Liver (tissue), 9 donors: ENCODE measurements around the gene TSPEAR. TPM values are rescaled to one million over a fixed set of nuclear protein-coding genes. Genes with fewer than 3 reads are reported as not detected.

ENCODE experiments used
- DNase-seq: peaks from one replicate; pipeline ENCODE4 v3.0.0-alpha.2; 2017; ENCODE audit warnings: low spot score
- H3K27ac ChIP-seq, 2 donors: one replicate each; pipeline ENCODE4 v1.7.0; 2013; ENCODE audit warnings: inconsistent platforms in 2 of 2, low read length in 2 of 2, control low read depth in 1 of 2, low read depth in 1 of 2, mild to moderate bottlenecking in 1 of 2
- H3K27me3 ChIP-seq, 4 donors: one replicate each; pipeline versions ENCODE4 v1.6.1 to v1.7.0; 2013; ENCODE audit warnings: low read length in 3 of 4, inconsistent platforms in 1 of 4, mild to moderate bottlenecking in 1 of 4, moderate library complexity in 1 of 4; ENCODE audit not compliant: control insufficient read depth in 4 of 4, insufficient read depth in 4 of 4
- H3K36me3 ChIP-seq, 4 donors: one replicate each; pipeline versions ENCODE4 v1.6.1 to v1.7.0; 2013; ENCODE audit warnings: low read length in 3 of 4, mild to moderate bottlenecking in 3 of 4, low read depth in 1 of 4, moderate library complexity in 1 of 4; ENCODE audit not compliant: control insufficient read depth in 4 of 4, insufficient read depth in 3 of 4
- H3K4me1 ChIP-seq, 4 donors: one replicate each; pipeline versions ENCODE4 v1.6.1 to v1.7.0; 2013; ENCODE audit warnings: low read length in 3 of 4, mild to moderate bottlenecking in 3 of 4, moderate library complexity in 1 of 4; ENCODE audit not compliant: control insufficient read depth in 4 of 4, insufficient read depth in 4 of 4
- H3K4me3 ChIP-seq, 3 donors: one replicate each; pipeline versions ENCODE4 v1.6.1 to v1.7.0; 2013; ENCODE audit warnings: low read length in 3 of 3, control low read depth in 1 of 3, low read depth in 1 of 3, mild to moderate bottlenecking in 1 of 3
- H3K9ac ChIP-seq, 2 donors: one replicate each; pipeline ENCODE4 v1.7.0; 2013; ENCODE audit warnings: low read length in 2 of 2, mild to moderate bottlenecking in 2 of 2, moderate library complexity in 2 of 2, control low read depth in 1 of 2, low read depth in 1 of 2
- H3K9me3 ChIP-seq, 4 donors: one replicate each; pipeline versions ENCODE4 v1.6.1 to v1.7.0; 2013; ENCODE audit warnings: low read length in 3 of 4; ENCODE audit not compliant: control insufficient read depth in 4 of 4
- EGR1 ChIP-seq, 2 donors: IDR thresholded peaks; 2 replicates each; pipeline ENCODE4 v1.6.1; 2016 to 2018; ENCODE audit warnings: antibody characterized with exemption in 2 of 2, low read depth in 2 of 2
- FOXA1 ChIP-seq: IDR thresholded peaks from 2 replicates; pipeline ENCODE4 v1.6.1; 2016; ENCODE audit warnings: antibody characterized with exemption
- FOXA2 ChIP-seq: IDR thresholded peaks from 2 replicates; pipeline ENCODE4 v1.6.1; 2016; ENCODE audit warnings: antibody characterized with exemption
- GABPA ChIP-seq, 2 donors: IDR thresholded peaks in 1 of 2; conservative IDR thresholded peaks in 1 of 2; 2 replicates each; pipeline ENCODE4 v1.6.1; 2016; ENCODE audit warnings: antibody characterized with exemption in 2 of 2, mild to moderate bottlenecking in 1 of 2, moderate library complexity in 1 of 2
- HNF4A ChIP-seq, 2 donors: conservative IDR thresholded peaks; 2 replicates each; pipeline ENCODE4 v1.6.1; 2016; ENCODE audit warnings: antibody characterized with exemption in 2 of 2, mild to moderate bottlenecking in 2 of 2
- HNF4G ChIP-seq: IDR thresholded peaks from 2 replicates; pipeline ENCODE4 v1.6.1; 2016; ENCODE audit warnings: antibody characterized with exemption
- JUND ChIP-seq, 2 donors: IDR thresholded peaks; 2 replicates each; pipeline ENCODE4 v1.6.1; 2016; ENCODE audit warnings: antibody characterized with exemption in 2 of 2
- NR2F2 ChIP-seq: IDR thresholded peaks from 2 replicates; pipeline ENCODE4 v1.6.1; 2016; ENCODE audit warnings: antibody characterized with exemption
- RAD21 ChIP-seq, 2 donors: IDR thresholded peaks; 2 replicates each; pipeline ENCODE4 v1.6.1; 2016; ENCODE audit warnings: antibody characterized with exemption in 2 of 2, mild to moderate bottlenecking in 2 of 2
- REST ChIP-seq: IDR thresholded peaks from 2 replicates; pipeline ENCODE4 v1.6.1; 2016; ENCODE audit warnings: antibody characterized with exemption, mild to moderate bottlenecking
- RXRA ChIP-seq, 2 donors: IDR thresholded peaks; 2 replicates each; pipeline ENCODE4 v1.6.1; 2017 to 2018; ENCODE audit warnings: antibody characterized with exemption in 2 of 2, mild to moderate bottlenecking in 1 of 2
- SP1 ChIP-seq: IDR thresholded peaks from 2 replicates; pipeline ENCODE4 v1.6.1; 2018; ENCODE audit warnings: antibody characterized with exemption, mild to moderate bottlenecking
- TAF1 ChIP-seq: conservative IDR thresholded peaks from 2 replicates; pipeline ENCODE4 v1.6.1; 2016; ENCODE audit warnings: antibody characterized with exemption, mild to moderate bottlenecking
- YY1 ChIP-seq: IDR thresholded peaks from 2 replicates; pipeline ENCODE4 v1.6.1; 2016; ENCODE audit warnings: antibody characterized with exemption, mild to moderate bottlenecking
- WGBS: extraction: QIAGEN DNeasy Blood & Tissue Kit; methylation state at CpG from one replicate; pipeline ENCODE4 v1.1.7; 2013; 5-methylcytosine and 5-hydroxymethylcytosine counted together
- polyA plus RNA-seq, 2 donors: library from polyadenylated mRNA; stranded (reverse) in 1 of 2; unstranded in 1 of 2; fragments of 200-250 nt in 1 of 2; fragments of >200 nt in 1 of 2; fragmentation: Nextera tagmentation in 1 of 2; extraction: Ambion mirVana in 1 of 2; gene quantifications; one replicate each; pipeline versions ENCODE4 v1.2.1 to v1.2.3, GENCODE V29; 2013 to 2015
- total RNA-seq, 2 donors: library from RNA; depleted of rRNA; stranded (reverse); fragments of >200 nt; gene quantifications; one replicate each; pipeline ENCODE4 v1.2.3, GENCODE V29; 2014
- TF ChIP-seq, protein P1 (sequence below): IDR thresholded peaks from 2 replicates; pipeline ENCODE4 v1.6.1; 2016; ENCODE audit warnings: antibody characterized with exemption
- TF ChIP-seq, protein P2 (sequence below): fragments of 150-350 bp; IDR thresholded peaks from 2 replicates; pipeline ENCODE4 v1.5.1; 2017; ENCODE audit warnings: improper control_type of control experiment, low read depth, low read length; ENCODE audit not compliant: missing input control
- TF ChIP-seq, protein P3 (sequence below): IDR thresholded peaks from 2 replicates; pipeline ENCODE4 v1.6.1; 2016; ENCODE audit warnings: antibody characterized with exemption
- TF ChIP-seq, protein P4 (sequence below): IDR thresholded peaks from 2 replicates; pipeline ENCODE4 v1.6.1; 2016; ENCODE audit warnings: antibody characterized with exemption
- donor health status: healthy.
- donor health status: healthy.
- donor health status: healthy.
- donor health status: healthy.
- donor health status: healthy.

The TSPEAR gene
- total and polyA plus RNA-seq, 4 donors, result under 0.01 to 0.14 (median 0.01) TPM; not detected in 1

DNA sequence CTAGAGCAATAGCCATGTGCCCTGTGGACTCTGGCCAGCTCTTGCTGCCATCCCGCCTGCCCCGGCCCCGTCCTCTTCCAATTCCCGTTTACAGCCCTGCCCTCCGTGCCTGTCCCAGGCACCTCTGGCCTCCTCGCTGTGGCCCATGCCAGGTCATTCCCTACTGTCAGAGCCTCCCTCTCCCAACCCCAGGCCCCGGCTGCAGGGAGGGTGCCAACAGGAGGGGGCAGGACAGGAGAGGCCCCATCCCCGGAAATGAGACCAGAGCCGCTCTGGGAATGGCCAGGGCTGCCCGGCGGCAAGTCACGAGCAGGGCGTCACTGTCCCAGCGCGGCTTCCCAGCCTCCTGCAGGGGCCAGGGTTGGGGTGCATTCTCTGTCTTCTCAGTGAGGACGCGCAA is 23.5 kb upstream of the TSPEAR start:
- Histone ChIP-seq H3K4me1 (no peaks in the 10 kb centered on the region), H3K9ac (no peak overlapping the region), H3K36me3 (no peaks in the 10 kb centered on the region), H3K27ac (no peak overlapping the region), H3K9me3 (peaks cover 0 to 5% (median 3%) of the 10 kb centered on the region in 4 donors), H3K4me3 (no peak overlapping the region), H3K27me3 (no peaks in the 10 kb centered on the region)
- TF ChIP-seq FOXA2, result no peak
- TF ChIP-seq, protein P1, sequence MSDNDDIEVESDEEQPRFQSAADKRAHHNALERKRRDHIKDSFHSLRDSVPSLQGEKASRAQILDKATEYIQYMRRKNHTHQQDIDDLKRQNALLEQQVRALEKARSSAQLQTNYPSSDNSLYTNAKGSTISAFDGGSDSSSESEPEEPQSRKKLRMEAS, result no peak
- TF ChIP-seq RAD21 (IDR thresholded peaks at IDR 0.05), result no peak
- no peak for TF ChIP-seq REST
- TF ChIP-seq, protein P2, sequence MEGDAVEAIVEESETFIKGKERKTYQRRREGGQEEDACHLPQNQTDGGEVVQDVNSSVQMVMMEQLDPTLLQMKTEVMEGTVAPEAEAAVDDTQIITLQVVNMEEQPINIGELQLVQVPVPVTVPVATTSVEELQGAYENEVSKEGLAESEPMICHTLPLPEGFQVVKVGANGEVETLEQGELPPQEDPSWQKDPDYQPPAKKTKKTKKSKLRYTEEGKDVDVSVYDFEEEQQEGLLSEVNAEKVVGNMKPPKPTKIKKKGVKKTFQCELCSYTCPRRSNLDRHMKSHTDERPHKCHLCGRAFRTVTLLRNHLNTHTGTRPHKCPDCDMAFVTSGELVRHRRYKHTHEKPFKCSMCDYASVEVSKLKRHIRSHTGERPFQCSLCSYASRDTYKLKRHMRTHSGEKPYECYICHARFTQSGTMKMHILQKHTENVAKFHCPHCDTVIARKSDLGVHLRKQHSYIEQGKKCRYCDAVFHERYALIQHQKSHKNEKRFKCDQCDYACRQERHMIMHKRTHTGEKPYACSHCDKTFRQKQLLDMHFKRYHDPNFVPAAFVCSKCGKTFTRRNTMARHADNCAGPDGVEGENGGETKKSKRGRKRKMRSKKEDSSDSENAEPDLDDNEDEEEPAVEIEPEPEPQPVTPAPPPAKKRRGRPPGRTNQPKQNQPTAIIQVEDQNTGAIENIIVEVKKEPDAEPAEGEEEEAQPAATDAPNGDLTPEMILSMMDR, result no peak
- TF ChIP-seq, protein P3, sequence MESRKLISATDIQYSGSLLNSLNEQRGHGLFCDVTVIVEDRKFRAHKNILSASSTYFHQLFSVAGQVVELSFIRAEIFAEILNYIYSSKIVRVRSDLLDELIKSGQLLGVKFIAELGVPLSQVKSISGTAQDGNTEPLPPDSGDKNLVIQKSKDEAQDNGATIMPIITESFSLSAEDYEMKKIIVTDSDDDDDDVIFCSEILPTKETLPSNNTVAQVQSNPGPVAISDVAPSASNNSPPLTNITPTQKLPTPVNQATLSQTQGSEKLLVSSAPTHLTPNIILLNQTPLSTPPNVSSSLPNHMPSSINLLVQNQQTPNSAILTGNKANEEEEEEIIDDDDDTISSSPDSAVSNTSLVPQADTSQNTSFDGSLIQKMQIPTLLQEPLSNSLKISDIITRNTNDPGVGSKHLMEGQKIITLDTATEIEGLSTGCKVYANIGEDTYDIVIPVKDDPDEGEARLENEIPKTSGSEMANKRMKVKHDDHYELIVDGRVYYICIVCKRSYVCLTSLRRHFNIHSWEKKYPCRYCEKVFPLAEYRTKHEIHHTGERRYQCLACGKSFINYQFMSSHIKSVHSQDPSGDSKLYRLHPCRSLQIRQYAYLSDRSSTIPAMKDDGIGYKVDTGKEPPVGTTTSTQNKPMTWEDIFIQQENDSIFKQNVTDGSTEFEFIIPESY, result no peak
- no peak for TF ChIP-seq HNF4G
- no peak for TF ChIP-seq TAF1
- TF ChIP-seq FOXA1, result no peak
- TF ChIP-seq, protein P4, sequence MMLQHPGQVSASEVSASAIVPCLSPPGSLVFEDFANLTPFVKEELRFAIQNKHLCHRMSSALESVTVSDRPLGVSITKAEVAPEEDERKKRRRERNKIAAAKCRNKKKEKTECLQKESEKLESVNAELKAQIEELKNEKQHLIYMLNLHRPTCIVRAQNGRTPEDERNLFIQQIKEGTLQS, result no peak
- TF ChIP-seq NR2F2, result no peak
- no peak for TF ChIP-seq HNF4A (conservative IDR thresholded peaks at IDR 0.05)
- TF ChIP-seq YY1, result no peak
- TF ChIP-seq RXRA (IDR thresholded peaks at IDR 0.05), result no peak
- TF ChIP-seq SP1, result no peak
- no peak for TF ChIP-seq GABPA (IDR thresholded peaks at IDR 0.05 in 1 of 2, conservative IDR thresholded peaks at IDR 0.05 in 1 of 2)
- no peak for TF ChIP-seq EGR1 (IDR thresholded peaks at IDR 0.05; ENCODE audit: low read depth in 2 of 2)
- no peak for TF ChIP-seq JUND (IDR thresholded peaks at IDR 0.05)
- no peak for DNase-seq
- 89% methylated on average over 17 of the region's 17 CpGs for WGBS
